Measurements from ENCODE around the gene AKAP12. TPM values are rescaled to one million over a fixed set of nuclear protein-coding genes. Genes with fewer than 3 reads are reported as not detected.

Gene AKAP12
- total RNA-seq, 2 experiments from 2014 or later: 3.6 to 3.8 TPM

DNA sequence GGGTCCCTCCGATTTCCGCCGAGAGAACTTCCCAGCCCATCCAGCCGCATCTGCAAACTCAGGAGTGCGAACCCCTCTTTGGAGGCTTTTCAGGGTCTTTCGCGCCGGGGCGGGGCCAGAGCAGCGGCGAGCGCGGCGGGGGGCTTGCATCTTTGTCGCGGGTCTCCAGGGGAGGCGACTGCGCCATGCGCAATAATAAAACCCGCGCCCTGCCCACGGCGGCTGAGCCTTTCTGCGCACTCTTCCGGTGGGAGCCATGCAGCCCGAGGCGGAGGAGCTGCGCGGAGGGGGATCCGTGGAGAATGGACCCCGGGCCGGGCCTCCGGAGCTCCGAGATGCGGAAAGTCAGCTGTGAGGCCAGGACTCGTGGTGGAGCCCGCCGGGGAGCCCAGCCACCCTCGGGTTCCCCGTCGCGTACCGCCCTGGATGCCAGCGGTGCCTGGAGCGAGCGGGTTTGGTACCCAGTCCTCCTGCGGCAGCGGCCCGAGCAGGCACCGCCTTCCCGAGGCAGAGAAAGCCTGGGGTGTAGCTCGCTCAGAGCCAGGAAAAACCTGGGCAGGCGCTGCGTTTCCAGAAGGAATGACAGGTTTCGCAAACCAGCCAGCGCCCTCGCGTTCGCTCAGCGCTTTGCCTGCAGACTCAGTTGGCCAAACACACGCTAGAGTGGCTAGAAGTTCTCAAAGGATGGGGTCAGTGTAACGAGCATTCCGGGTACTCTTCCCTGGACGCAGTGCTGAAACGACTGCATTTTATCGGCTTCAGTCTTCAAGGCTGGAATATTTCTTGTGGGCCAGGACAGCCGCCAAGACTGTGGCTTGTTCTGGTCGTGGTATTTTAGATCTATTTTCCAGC, 1.2 kb downstream of the AKAP12 start:
- H3K4me1 Mint-ChIP-seq (ENCODE audit: low read depth): peaks cover 13% of the 10 kb centered on the region
- CTCF ChIA-PET: interaction anchor here (1.4 kb wide), 1 partner anchor 84 kb away, joined by 7 read pairs; no protein-coding TSS in a partner anchor
- H3K27ac Mint-ChIP-seq: no peak overlapping the region
- peak; percentile 18 for DNase-seq
- peaks cover 59% of the 10 kb centered on the region for H3K27me3 Mint-ChIP-seq
- no peaks in the 10 kb centered on the region for H3K9me3 Mint-ChIP-seq
- H3K36me3 Mint-ChIP-seq: no peaks in the 10 kb centered on the region
- POLR2A ChIA-PET: interaction anchor here (2.0 kb wide), 1 partner anchor 49 kb away, joined by 5 read pairs; no protein-coding TSS in a partner anchor
- peak overlapping the region; percentile 43 for H3K4me3 Mint-ChIP-seq
- intact Hi-C loops (cut with micrococcal nuclease): loop anchor here (2.0 to 10.0 kb wide), 2 partner anchors 48 to 84 kb away; no protein-coding TSS in a partner anchor

DNA sequence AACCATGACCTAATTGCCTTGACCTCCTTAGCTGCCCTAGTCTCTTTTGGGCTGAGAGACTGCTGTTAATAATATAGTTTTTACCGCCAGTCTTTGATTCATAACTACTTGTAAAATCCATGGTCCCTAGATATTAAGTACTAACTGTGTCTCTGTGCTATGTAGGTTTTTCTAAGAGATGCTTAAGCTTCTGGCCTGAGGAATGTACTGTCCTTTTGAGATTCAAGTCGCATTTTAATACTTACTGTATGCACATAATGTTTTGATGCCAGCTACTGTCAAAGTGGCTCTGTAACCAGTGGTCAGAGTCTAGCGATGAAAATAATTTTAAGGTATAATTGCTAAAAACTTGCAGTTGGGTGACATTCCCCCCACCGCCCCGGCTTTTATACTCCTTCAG, 2.1 kb downstream of the AKAP12 start:
- intact Hi-C loops (cut with micrococcal nuclease): loop anchor here (2.0 to 10.0 kb wide), 2 partner anchors 47 to 83 kb away; no protein-coding TSS in a partner anchor
- CTCF ChIA-PET: no interaction called here
- no peak overlapping the region for H3K27ac Mint-ChIP-seq
- H3K27me3 Mint-ChIP-seq: peaks cover 57% of the 10 kb centered on the region
- no peaks in the 10 kb centered on the region for H3K9me3 Mint-ChIP-seq
- POLR2A ChIA-PET: no interaction called here
- no peak overlapping the region for H3K4me3 Mint-ChIP-seq
- H3K36me3 Mint-ChIP-seq: no peaks in the 10 kb centered on the region
- no peak for DNase-seq
- peaks cover 13% of the 10 kb centered on the region for H3K4me1 Mint-ChIP-seq (ENCODE audit: low read depth)

GRCh38 chr6:151242420-151242861, 2.7 kb downstream of the AKAP12 start:
- Mint-ChIP-seq H3K4me3 (no peak overlapping the region), H3K4me1 (ENCODE audit: low read depth) (peaks cover 13% of the 10 kb centered on the region), H3K9me3 (no peaks in the 10 kb centered on the region), H3K36me3 (no peaks in the 10 kb centered on the region), H3K27me3 (peaks cover 54% of the 10 kb centered on the region), H3K27ac (no peak overlapping the region)
- CTCF ChIA-PET: no interaction called here
- intact Hi-C loops (cut with micrococcal nuclease): loop anchor here (10.0 kb wide), 1 partner anchor 82 kb away; no protein-coding TSS in a partner anchor
- POLR2A ChIA-PET: no interaction called here
- DNase-seq: no peak

DNA sequence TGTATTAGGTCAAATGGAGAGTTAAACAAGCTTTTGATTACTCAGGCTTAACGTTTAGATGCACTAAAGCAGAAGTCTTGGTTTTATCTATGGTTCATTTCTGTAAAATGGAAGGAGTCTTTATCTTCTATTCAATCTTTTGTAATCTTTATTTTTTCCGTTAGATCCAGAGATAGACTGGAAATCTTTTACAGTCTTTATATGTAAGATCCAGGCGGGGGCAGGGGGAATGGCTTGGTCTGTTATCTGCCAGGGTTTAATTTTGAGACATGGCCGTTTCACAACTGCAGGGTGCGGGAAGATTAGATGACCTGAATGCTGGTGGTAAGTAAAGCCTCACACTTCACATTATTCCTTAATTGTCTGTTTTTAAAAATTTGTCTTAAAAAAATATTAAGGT, 3.7 kb downstream of the AKAP12 start:
- no peaks in the 10 kb centered on the region for H3K36me3 Mint-ChIP-seq
- peaks cover 52% of the 10 kb centered on the region for H3K27me3 Mint-ChIP-seq
- no peaks in the 10 kb centered on the region for H3K9me3 Mint-ChIP-seq
- peaks cover 22% of the 10 kb centered on the region for H3K4me1 Mint-ChIP-seq (ENCODE audit: low read depth)
- CTCF ChIA-PET: interaction anchor here (0.6 kb wide), 1 partner anchor 698 kb away, joined by 3 read pairs; no protein-coding TSS in a partner anchor
- POLR2A ChIA-PET: no interaction called here
- H3K4me3 Mint-ChIP-seq: no peak overlapping the region
- DNase-seq: no peak
- no peak overlapping the region for H3K27ac Mint-ChIP-seq
- intact Hi-C loops (cut with micrococcal nuclease): loop anchor here (10.0 kb wide), 1 partner anchor 81 kb away; no protein-coding TSS in a partner anchor

- H3K4me1 Mint-ChIP-seq (ENCODE audit: low read depth): peaks cover 11% of the 10 kb centered on the region
- intact Hi-C loops (cut with micrococcal nuclease): loop anchor here (10.0 kb wide), 1 partner anchor 77 kb away; no protein-coding TSS in a partner anchor
- H3K27ac Mint-ChIP-seq: no peak overlapping the region
- DNase-seq: no peak
- ChIA-PET CTCF (interaction anchor here (0.9 to 1.1 kb wide), 2 partner anchors 77 to 233 kb away, joined by 3 to 4 read pairs; no protein-coding TSS in a partner anchor), POLR2A (no interaction called here)
- no peaks in the 10 kb centered on the region for H3K36me3 Mint-ChIP-seq
- H3K9me3 Mint-ChIP-seq: no peaks in the 10 kb centered on the region
- peaks cover 32% of the 10 kb centered on the region for H3K27me3 Mint-ChIP-seq
- no peak overlapping the region for H3K4me3 Mint-ChIP-seq
Measured at GRCh38 chr6:151247490-151247889, 7.7 kb downstream of the AKAP12 start.

DNA sequence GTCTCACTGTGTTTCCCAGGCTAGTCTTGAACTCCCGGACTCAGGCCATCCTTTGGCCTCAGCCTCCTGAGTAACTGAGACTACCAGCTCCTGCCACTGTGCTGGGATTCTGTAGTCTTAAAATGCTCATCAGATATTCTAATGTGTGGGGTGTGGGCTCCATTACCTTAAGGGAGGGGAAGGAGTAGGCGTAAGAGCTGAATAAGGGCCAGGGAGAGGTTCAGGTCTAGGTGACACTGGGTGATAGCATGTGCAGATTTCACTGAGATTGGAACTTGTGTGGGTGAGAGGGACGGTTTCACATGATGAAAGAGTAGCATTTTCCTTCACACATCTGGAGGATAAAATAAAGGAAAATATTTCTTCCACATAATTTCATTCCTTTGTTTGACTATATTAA, 8.5 kb downstream of the AKAP12 start:
- intact Hi-C loops (cut with micrococcal nuclease): loop anchor here (10.0 kb wide), 1 partner anchor 77 kb away; no protein-coding TSS in a partner anchor
- CTCF ChIA-PET: no interaction called here
- Mint-ChIP-seq H3K4me1 (ENCODE audit: low read depth) (peaks cover 11% of the 10 kb centered on the region), H3K4me3 (no peak overlapping the region), H3K9me3 (no peaks in the 10 kb centered on the region), H3K27ac (no peak overlapping the region), H3K27me3 (peaks cover 24% of the 10 kb centered on the region), H3K36me3 (no peaks in the 10 kb centered on the region)
- POLR2A ChIA-PET: no interaction called here
- no peak for DNase-seq

GRCh38 chr6:151252634-151253033, 12.9 kb downstream of the AKAP12 start:
- Mint-ChIP-seq H3K36me3 (no peaks in the 10 kb centered on the region), H3K4me1 (ENCODE audit: low read depth) (peaks cover 10% of the 10 kb centered on the region), H3K4me3 (no peak overlapping the region), H3K27ac (no peak overlapping the region), H3K27me3 (peaks cover 9% of the 10 kb centered on the region), H3K9me3 (no peaks in the 10 kb centered on the region)
- ChIA-PET POLR2A (no interaction called here), CTCF (no interaction called here)
- intact Hi-C loops (cut with micrococcal nuclease): no loop called here
- no peak for DNase-seq

DNA sequence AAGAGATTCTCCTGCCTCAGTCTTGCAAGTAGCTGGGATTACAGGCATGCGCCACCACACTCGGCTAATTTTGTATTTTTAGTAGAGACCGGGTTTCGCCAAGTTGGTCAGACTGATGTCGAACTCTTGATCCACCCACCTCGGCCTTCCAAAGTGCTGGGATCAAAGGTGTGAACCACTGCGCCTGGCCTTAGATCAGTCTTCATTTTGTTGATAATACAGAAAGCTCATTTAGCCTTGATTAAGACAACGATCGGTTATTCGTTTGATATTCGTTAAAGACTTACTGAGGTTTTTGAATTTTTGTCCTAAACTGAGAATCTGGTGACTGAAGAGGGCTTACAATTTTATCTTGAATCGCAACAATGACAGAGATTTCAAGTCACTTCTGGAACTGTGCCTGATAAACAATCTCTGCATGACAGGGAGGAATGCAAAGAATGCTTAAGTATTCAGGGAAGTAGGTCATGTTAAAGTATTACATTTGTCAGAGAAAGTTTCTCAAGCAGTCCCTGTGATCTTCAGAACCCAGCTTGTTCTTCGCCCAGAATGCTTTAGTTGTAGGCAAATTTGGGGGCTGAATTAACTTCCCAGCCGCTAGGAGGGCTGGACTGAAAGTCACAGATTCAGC, 14.8 kb downstream of the AKAP12 start:
- ChIA-PET CTCF (no interaction called here), POLR2A (no interaction called here)
- Mint-ChIP-seq H3K27me3 (peaks cover 6% of the 10 kb centered on the region), H3K36me3 (no peaks in the 10 kb centered on the region), H3K9me3 (no peaks in the 10 kb centered on the region), H3K4me1 (ENCODE audit: low read depth) (no peaks in the 10 kb centered on the region), H3K4me3 (no peak overlapping the region), H3K27ac (no peak overlapping the region)
- DNase-seq: no peak
- intact Hi-C loops (cut with micrococcal nuclease): no loop called here

- POLR2A ChIA-PET: no interaction called here
- DNase-seq: no peak
- CTCF ChIA-PET: no interaction called here
- Mint-ChIP-seq H3K4me1 (ENCODE audit: low read depth) (no peaks in the 10 kb centered on the region), H3K27ac (no peak overlapping the region), H3K27me3 (peaks cover 6% of the 10 kb centered on the region), H3K4me3 (no peak overlapping the region), H3K9me3 (no peaks in the 10 kb centered on the region), H3K36me3 (no peaks in the 10 kb centered on the region)
- intact Hi-C loops (cut with micrococcal nuclease): no loop called here
Measured at GRCh38 chr6:151255811-151256210, 16.0 kb downstream of the AKAP12 start.

DNA sequence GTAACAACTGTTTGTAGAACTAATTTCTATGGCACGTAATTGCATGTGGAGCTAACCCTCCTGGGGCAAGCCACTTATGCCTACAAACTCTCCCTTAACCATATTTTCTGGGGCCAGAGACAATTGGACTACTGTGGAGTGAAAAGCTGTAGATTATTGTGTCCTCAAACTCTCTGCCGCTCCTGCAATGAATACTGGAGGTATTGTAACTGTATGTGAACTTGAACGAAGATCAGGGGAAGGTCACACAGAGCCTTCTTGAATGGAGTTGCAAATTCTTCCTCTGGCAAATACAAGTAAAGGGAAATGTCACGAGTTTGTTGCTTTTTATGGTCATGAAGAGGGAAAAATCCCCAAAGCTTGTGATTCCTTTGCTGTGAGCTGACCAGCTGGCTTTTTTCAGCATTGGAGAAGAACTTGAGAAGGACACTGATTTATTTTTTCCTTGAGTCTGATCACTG, 18.2 kb downstream of the AKAP12 start:
- intact Hi-C loops (cut with micrococcal nuclease): no loop called here
- H3K4me3 Mint-ChIP-seq: no peak overlapping the region
- POLR2A ChIA-PET: no interaction called here
- no peak overlapping the region for H3K27ac Mint-ChIP-seq
- no peak for DNase-seq
- no peaks in the 10 kb centered on the region for H3K9me3 Mint-ChIP-seq
- peaks cover 3% of the 10 kb centered on the region for H3K27me3 Mint-ChIP-seq
- CTCF ChIA-PET: no interaction called here
- no peaks in the 10 kb centered on the region for H3K4me1 Mint-ChIP-seq (ENCODE audit: low read depth)
- H3K36me3 Mint-ChIP-seq: no peaks in the 10 kb centered on the region

DNA sequence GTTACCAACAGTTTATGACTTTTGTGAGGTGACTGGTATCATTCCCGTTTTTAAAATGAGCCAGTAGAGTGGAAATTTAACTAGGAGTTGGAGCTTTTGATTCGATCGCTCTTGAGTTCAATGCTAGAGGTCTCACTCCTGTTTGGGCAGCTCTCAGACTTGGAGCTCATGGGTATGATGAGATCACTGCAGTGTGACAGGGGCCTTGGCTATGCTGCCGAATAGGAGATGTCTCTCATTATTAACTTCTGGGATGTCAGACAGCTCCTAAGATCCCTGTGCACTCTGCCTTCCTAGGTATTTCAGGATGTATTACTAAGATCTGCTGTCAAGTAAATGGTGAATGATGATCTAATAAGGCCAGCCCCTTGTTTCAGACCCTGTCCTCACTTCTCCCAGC, 20.4 kb downstream of the AKAP12 start:
- Mint-ChIP-seq H3K27ac (no peak overlapping the region), H3K4me1 (ENCODE audit: low read depth) (no peaks in the 10 kb centered on the region), H3K27me3 (peaks cover 8% of the 10 kb centered on the region), H3K4me3 (no peak overlapping the region), H3K9me3 (no peaks in the 10 kb centered on the region), H3K36me3 (no peaks in the 10 kb centered on the region)
- DNase-seq: no peak
- ChIA-PET POLR2A (no interaction called here), CTCF (interaction anchor here (0.5 kb wide), 1 partner anchor 237 kb away, joined by 3 read pairs; no protein-coding TSS in a partner anchor)
- intact Hi-C loops (cut with micrococcal nuclease): no loop called here

DNA sequence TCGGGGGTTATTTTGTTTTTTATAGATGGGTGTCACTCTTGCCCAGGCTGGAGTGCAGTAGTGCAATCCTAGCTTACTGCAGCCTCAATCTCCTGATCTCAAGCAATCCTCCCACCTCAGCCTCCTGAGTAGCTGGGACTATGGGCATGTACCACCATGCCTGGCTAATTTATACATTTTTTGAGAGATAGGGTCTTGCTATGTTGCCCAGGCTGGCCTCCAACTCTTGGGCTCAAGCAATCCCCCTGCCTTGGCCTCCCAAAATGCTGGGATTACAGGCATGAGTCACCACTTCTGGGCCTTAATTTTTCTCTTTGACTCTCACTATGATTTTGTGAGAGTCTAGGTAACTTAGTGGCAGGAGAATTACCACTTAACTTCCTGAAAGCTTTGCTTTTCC, 23.3 kb downstream of the AKAP12 start:
- no peak overlapping the region for H3K27ac Mint-ChIP-seq
- no peaks in the 10 kb centered on the region for H3K9me3 Mint-ChIP-seq
- CTCF ChIA-PET: no interaction called here
- no peaks in the 10 kb centered on the region for H3K4me1 Mint-ChIP-seq (ENCODE audit: low read depth)
- POLR2A ChIA-PET: no interaction called here
- no peaks in the 10 kb centered on the region for H3K36me3 Mint-ChIP-seq
- DNase-seq: no peak
- H3K4me3 Mint-ChIP-seq: no peak overlapping the region
- H3K27me3 Mint-ChIP-seq: peaks cover 8% of the 10 kb centered on the region
- intact Hi-C loops (cut with micrococcal nuclease): no loop called here

Measured in activated CD4-positive, alpha-beta memory T cell treated with anti-CD3 and anti-CD28 coated beads for 36 hours (primary cell).